ENCODE data around the gene ZNF292.
"Not testable (repeated sequence)": the region's sequence is repeated elsewhere in the genome, so short reads cannot be mapped to it uniquely, and the experiment has no call there.

Gene ZNF292

DNA sequence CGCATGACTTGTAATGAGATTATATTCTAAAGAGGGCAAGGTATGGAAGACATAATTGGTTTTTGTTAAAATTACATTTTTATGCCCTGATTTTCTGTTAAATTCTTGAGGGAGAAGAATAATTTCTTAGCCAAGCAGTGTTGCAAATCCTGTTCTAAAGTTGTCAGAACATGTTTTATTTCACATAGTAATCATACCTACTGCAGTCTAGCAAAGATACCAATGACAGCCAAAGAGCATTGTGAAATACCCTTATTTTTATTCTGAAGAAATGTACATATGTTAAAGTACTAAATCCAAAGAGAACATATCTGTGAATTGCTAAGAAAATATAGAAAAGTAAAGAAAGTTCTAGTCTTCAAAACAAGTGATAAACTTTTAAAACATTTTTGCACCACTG is 127.4 kb downstream of the ZNF292 start:
- DNase-seq = no peak

DNA sequence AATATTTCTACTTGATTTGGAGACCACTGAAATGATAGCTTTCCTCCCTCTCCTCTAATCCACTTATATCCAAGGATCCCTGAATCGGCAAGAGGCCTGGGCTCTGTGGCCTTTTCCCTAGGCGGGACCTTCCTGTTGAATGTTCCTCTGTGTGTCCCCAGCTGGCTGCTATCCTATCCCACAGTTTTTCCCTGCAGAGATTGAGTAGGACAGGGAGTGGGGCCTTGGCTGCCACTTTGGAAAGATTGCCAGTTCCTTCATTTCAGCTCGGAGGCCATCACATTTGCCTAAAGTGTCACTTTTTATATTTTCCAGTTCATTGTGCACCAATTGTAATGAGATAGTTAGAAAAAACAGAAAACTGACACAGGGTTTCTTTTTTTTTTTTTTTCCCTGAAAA is 128.1 kb downstream of the ZNF292 start:
- DNase-seq = no peak

DNA sequence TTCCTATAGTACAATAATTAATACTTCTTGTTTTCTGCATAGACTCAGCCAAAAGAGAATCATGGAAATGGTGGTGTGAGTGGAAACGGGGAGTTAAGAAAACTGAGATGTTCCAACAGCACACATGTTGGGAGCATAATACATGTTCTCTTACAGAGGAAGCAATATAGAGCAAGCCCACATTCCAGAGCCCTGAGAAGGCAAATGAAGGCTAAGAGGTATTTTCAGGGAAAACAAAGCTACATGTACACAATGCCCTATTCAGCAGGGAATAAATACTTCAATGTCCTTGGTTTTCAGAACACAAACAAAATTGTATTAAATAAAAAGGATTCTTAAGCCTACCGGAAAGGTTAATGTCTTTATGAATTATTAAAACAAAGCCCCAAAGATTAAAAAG is 131.9 kb downstream of the ZNF292 start:
- DNase-seq = no peak

GRCh38 chr6:87289571-87289970 is 134.2 kb downstream of the ZNF292 start:
- no peak for DNase-seq

GRCh38 chr6:87291883-87292282 is 136.5 kb downstream of the ZNF292 start:
- DNase-seq = no peak

GRCh38 chr6:87293526-87293925 is 138.2 kb downstream of the ZNF292 start:
- DNase-seq = no peak

GRCh38 chr6:87297119-87297518 is 141.8 kb downstream of the ZNF292 start:
- no peak for DNase-seq

GRCh38 chr6:87301277-87301676 is 145.9 kb downstream of the ZNF292 start:
- DNase-seq = not testable (repeated sequence)

DNA sequence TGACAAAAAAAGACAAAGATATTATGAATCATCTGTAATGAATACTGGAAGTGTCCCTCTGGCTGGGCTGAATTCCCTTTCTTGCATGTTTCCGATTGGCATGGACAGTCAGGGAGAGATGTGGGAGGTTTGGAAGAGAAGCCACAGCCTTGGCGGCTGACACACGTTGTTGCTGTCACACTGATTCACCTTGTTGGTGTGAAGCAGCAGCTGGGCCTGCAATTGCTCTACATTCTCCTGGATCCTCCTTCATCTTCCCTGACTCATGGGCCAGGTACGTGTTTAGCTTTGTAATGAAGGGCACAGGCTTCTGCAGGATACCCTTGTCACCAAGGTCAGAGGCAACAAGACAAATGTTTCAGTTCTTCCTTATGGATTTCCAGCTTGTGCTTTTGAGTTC is 153.6 kb downstream of the ZNF292 start:
- DNase-seq = no peak

DNA sequence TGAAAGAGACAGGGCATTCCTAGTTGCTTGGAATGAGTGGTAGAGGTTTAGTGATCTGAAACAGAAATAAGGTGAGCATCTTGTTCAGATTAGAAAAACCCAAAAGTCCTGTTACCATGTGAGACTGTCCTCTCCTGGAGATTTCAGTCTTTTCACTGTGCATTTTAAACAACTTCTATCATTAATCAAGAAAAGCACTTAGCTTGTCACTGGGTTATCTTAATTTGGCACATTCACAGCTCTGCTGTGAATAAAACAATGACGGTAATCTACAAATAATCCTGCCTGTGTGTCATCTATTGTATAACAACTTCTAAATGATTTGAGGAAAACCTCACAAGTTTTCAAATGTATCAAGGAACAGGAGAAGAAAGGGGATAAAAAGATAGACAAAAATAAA is 157.5 kb downstream of the ZNF292 start:
- no peak for DNase-seq

Measured in OCI-M1 (cell line).